GM19455 (cell line): ENCODE data around the gene SURF2.

Source experiments
- ATAC-seq: cut with Tn5 transposase; IDR thresholded peaks from one replicate; pipeline ENCODE4 v1.9.1; 2021; ENCODE audit not compliant: unreplicated experiment

Gene SURF2

GRCh38 chr9:133396952-133397351 is 40.6 kb downstream of the SURF2 start:
- ATAC-seq = no peak

DNA sequence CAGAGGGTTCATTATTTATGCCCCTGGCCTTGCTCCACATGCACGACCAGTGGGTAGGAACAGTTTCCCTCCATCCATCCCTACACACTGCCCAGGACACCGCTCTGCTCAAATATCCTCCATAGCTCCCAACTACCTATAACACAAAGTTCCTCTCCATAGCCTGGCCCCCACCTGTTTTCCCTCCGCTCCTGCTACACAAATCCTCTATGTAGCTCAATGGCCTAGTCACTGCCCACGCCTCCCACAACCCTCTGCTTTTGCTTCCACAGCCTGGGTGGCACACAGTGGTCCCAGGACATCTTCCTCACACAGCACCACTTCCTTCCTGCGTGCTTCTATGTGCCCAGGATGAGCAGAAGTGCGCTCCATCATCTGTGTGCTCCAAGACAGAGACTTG is 41.0 kb downstream of the SURF2 start:
- ATAC-seq = no peak

DNA sequence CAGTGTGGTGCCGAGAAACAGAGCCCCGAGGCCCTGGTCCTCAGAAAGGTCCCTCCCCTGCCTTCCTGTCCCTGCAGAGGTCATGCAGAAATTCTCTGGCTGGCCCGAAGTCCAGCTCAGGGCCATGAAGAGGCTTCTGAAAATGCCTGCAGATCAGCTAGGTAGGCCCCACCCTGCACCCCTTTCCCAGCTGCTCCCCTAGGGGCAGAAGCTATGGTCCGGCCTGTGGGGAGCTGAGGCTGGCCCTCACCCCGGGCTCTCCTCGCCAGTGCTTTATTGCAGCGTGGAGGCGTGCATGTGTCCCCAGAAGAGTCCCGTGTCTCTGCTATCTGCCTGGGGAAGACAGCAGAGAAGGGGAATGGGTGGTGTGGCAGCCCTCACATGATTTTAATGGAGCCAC is 41.5 kb downstream of the SURF2 start:
- no peak for ATAC-seq

DNA sequence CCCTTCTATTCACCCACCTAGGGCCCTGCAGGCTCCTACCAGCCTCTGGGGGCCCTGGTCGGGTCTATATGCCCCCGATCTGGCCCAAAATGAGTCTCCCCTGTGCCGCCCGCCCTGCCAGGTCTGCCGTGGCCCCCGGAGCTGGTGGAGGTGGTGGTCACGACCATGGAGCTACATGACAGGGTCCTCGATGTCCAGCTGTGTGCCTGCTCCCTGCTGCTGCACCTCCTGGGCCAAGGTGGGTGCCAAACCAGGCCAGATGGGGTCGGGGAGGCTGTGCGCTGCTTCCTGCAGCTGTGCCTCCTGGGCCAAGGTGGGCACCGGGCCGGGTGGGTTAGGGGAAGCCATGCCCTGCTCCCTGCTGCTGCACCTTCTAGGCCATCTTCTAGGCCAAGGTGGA is 43.9 kb downstream of the SURF2 start:
- no peak for ATAC-seq

DNA sequence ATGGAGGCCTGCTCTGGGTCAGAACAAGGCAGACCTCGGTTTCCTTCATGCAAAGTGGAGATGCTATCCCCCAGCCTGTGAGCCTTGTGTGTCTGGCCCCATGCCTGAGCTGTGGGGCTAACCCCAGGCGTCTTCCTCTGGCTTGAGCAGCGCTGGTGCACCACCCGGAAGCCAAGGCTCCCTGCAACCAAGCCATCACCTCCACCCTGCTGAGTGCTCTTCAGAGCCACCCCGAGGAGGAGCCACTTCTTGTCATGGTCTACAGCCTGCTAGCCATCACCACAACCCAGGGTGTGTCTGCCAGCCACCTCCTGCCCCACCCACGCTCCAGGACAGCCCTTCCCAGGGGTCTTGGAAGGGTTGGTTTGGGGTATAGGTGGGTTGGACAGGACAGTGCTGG is 45.2 kb downstream of the SURF2 start:
- ATAC-seq = no peak

GRCh38 chr9:133402689-133403088 is 46.3 kb downstream of the SURF2 start:
- ATAC-seq = no peak

GRCh38 chr9:133403766-133404453 is 47.6 kb downstream of the SURF2 start:
- ATAC-seq = no peak

GRCh38 chr9:133404454-133405002 is 48.2 kb downstream of the SURF2 start:
- no peak for ATAC-seq

DNA sequence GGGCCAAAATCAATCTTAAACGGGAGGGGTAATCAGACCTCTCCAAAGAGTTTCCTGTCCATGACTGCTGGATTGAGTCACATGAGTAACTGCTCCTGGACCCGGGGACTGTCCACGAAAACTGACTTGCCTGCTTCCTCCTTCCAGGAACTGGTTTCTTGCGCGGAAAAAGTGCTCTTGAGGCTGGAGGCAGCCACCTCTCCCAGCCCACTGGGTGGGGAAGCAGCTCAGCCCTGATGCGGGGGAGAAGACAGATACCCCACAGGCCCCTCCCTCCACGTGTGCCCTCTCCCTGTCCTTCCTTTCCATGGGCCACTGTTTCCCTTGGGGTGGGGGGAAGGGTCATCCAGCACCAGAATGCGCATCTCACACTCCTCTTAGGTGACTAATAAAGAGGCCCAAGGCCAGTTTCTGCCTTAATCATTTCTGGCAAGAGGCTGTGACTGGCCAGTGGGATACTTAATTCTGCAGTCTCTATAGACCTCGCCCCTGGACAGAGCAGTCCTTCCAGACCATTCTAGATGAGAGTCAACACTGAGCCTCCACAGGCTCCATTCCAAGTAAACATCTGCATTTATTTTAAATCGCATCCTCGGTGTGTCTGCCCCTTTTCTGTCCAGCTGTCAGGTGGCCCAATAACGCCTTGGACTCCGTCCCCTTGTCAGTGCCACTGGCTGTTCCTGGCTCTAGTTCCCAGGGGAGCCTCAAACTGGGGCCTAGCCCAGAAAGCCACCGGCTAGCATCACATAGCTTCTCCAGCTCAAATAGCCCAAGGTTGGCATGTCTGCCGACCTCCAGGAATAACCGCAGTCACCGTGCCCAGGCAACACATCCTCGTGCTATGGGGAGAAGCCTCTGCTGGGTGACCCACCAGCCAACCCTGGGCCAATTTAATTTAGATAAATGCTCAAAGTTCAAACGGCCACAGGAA is 49.4 kb downstream of the SURF2 start:
- no peak for ATAC-seq

GRCh38 chr9:133406480-133407307 is 50.3 kb downstream of the SURF2 start:
- ATAC-seq = peak; percentile 55

DNA sequence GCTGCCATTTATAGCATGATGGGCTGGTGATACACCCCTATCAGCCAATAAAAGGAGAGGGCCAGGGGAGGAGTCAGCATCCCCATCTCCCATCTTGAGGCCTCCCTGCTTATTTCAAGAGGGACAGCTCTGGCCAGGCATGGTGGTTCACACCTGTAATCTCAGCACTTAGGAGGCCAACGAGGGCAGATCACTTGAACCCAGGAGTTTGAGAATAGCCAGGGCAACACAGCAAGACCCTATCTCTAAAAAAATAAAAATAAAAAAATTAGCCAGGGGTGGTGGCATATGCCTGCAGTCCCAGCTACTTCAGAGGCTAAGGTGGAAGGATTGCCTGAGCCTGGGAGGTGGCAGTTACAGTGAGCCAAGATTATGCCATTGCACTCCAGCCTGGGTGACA is 51.7 kb downstream of the SURF2 start:
- ATAC-seq = no peak
